Neuron (in vitro differentiated cells): ENCODE results near the gene HIVEP1.

Source experiments
- H2AFZ ChIP-seq: one replicate; pipeline ENCODE4 v1.6.1; 2013; ENCODE audit warnings: low read depth, mild to moderate bottlenecking, inconsistent platforms, low read length, moderate library complexity
- H3K27me3 ChIP-seq: one replicate; pipeline ENCODE4 v1.6.1; 2013; ENCODE audit warnings: low read length; ENCODE audit not compliant: insufficient read depth
- H3K36me3 ChIP-seq: one replicate; pipeline ENCODE4 v1.6.1; 2013; ENCODE audit warnings: low read length; ENCODE audit not compliant: insufficient read depth
- H3K4me1 ChIP-seq: one replicate; pipeline ENCODE4 v1.6.1; 2013; ENCODE audit warnings: low read length; ENCODE audit not compliant: insufficient read depth
- H3K4me3 ChIP-seq: 2 replicates; pipeline ENCODE4 v1.5.1; 2013; ENCODE audit warnings: mild to moderate bottlenecking, low read length, moderate library complexity
- H3K9me3 ChIP-seq: one replicate; pipeline ENCODE4 v1.6.1; 2013; ENCODE audit warnings: low read length

Gene HIVEP1

DNA sequence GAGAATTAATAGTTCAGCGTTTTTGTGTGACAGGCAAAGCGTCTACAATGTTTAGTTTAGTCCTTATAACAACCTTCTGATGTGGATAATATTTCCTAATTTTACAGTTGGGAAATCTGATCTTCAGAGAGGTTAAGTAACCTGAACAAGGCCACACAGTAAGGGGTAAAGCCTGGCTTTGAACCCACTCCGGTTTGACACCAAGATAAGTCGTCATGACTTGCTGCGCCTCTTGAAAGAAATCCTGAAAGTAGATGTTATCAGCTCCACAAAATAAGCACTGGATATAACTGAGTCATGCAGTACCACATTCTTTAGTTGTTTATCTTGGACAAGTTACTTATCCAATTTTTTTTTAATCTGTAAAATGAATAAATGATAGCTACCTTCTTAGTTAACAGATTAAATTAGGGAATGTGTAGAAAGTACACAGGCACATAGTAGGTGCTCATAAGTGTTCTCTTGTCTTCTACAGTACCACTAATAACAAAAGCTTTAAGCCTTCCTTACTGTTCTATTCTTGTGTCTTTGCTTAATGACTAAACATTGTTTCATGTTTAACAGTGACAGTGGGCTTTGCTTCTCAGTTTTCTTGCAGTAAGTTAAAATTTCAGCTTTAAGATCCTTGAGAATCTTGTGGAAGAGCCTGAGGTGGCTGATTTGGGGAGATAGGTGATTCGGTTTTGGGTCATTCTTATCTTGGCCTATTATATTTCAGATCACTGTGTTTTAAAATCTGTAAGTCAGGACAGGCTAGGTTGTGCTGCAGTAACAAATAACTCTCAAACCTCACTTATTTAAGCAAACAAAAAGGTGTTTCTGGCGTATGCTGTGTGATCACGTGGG is 2.1 kb downstream of the HIVEP1 start:
- Histone ChIP-seq H3K4me3 (peak overlapping the region; percentile 69), H2AFZ (no peak overlapping the region), H3K4me1 (peaks cover 16% of the 10 kb centered on the region), H3K9me3 (peaks cover 3% of the 10 kb centered on the region), H3K36me3 (peaks cover 17% of the 10 kb centered on the region), H3K27me3 (no peaks in the 10 kb centered on the region)

DNA sequence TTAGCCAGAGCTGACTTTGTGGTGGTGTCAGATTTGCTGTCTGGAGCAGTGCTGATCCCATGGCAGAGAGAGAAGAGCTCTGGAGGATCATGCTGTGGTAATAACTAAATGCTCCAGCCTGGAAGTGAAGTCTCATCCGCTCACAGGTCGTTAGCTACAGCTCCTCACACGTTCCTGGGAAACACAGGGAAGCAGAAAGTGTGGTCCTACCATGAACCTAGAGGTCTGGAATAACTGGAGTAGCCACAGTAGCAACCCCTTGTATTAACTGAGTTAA is 2.7 kb downstream of the HIVEP1 start:
- no peaks in the 10 kb centered on the region for H3K27me3 ChIP-seq
- H3K4me3 ChIP-seq, result no peak overlapping the region
- peaks cover 3% of the 10 kb centered on the region for H3K9me3 ChIP-seq
- no peak overlapping the region for H2AFZ ChIP-seq
- peaks cover 11% of the 10 kb centered on the region for H3K4me1 ChIP-seq
- H3K36me3 ChIP-seq, result peaks cover 23% of the 10 kb centered on the region

DNA sequence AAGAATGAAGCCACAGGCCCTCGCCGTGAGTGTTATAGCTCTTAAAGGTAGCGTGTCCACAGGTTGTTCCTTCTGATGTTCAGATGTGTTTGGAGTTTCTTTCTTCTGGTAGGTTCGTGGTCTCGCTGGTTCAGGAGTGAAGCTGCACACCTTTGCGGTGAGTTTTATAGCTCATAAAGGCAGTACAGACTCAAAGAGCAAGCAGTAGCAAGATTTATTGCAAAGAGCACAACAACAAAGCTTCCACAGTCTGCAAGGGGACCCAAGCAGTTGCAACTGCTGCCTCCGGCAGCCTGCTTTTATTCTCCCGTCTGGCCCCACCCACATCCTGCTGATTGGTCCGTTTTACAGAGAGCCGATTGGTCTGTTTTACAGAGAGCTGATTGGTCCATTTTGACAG is 5.2 kb downstream of the HIVEP1 start:
- H3K36me3 ChIP-seq, result peaks cover 32% of the 10 kb centered on the region
- no peaks in the 10 kb centered on the region for H3K27me3 ChIP-seq
- peaks cover 6% of the 10 kb centered on the region for H3K9me3 ChIP-seq
- H2AFZ ChIP-seq, result no peak overlapping the region
- no peak overlapping the region for H3K4me3 ChIP-seq
- peaks cover 5% of the 10 kb centered on the region for H3K4me1 ChIP-seq

DNA sequence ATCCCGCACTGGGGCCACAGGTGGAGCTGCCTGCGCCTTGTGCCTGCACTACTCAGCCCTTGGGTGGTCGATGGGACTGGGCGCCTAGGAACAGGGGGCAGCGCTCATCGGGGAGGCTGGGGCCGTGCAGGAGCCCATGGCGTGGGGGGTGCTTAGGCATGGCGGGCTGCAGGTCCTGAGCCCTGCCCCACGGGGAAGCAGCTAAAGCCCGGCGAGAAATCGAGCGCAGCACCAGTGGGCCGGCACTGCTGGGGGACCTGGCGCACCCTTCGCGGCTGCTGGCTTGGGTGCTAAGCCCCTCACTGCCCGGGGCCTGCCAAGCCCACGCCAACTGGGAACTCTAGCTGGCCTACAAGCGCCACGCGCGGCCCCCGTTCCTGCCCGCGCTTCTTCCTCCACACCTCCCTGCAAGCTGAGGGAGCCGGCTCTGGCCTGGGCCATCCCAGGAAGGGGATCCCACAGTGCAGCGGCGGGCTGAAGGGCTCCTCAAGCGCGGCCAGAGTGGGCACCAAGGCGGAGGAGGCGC is 5.8 kb downstream of the HIVEP1 start:
- Histone ChIP-seq H3K9me3 (peaks cover 6% of the 10 kb centered on the region), H3K4me1 (peaks cover 5% of the 10 kb centered on the region), H3K27me3 (no peaks in the 10 kb centered on the region), H3K36me3 (peaks cover 32% of the 10 kb centered on the region), H3K4me3 (no peak overlapping the region), H2AFZ (no peak overlapping the region)

DNA sequence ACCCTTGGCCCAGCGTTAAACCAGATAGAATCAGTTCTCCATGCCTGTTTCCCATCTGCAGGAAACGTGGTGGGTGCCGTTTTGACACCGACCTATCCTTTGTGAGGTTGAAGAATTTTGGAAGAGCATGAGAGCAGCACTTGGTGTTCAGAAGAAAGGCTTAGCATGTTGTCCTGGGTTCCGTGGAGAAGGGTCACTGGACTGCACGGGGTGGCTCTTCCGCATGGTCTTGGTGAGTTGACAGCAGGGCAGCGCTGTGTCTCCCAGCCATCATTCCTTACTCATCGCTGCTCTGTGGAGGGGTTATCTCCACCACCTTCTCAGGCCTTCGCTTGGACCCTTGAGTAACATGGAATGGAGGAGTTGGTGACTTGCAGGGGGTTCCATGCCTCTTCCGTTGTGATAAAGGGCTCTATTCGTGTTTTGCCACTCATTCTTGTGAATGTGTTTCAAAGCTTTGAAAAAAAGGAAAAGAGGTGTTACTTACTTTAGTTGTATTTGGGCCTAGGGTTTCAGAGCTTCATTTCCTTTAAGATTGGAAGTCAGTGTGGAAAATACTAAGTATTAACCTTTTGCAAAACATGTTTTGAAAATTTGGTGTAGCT is 8.2 kb downstream of the HIVEP1 start:
- no peaks in the 10 kb centered on the region for H3K4me1 ChIP-seq
- peaks cover 32% of the 10 kb centered on the region for H3K36me3 ChIP-seq
- no peak overlapping the region for H2AFZ ChIP-seq
- no peak overlapping the region for H3K4me3 ChIP-seq
- H3K27me3 ChIP-seq, result no peaks in the 10 kb centered on the region
- peaks cover 4% of the 10 kb centered on the region for H3K9me3 ChIP-seq

DNA sequence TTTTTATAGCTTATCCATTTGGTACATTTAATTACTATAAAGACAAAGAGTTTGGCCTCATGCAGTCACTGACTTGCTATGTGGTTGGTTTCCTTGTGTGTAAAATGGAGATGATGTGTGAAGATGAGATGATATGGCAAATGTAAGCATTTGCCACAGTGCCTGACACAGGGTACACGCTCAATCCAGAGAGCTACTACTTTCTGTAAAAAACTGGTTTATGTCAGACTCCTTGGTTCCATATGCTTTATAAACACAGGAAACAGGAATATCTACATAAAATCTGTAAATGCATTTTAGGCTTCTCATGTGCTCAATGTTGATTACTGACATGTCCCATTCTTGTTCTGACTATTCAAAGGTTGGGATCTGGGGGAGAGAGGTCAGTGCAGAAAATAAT is 10.4 kb downstream of the HIVEP1 start:
- H3K9me3 ChIP-seq, result peaks cover 3% of the 10 kb centered on the region
- H3K4me3 ChIP-seq, result no peak overlapping the region
- no peak overlapping the region for H2AFZ ChIP-seq
- H3K27me3 ChIP-seq, result no peaks in the 10 kb centered on the region
- H3K36me3 ChIP-seq, result peaks cover 22% of the 10 kb centered on the region
- no peaks in the 10 kb centered on the region for H3K4me1 ChIP-seq

DNA sequence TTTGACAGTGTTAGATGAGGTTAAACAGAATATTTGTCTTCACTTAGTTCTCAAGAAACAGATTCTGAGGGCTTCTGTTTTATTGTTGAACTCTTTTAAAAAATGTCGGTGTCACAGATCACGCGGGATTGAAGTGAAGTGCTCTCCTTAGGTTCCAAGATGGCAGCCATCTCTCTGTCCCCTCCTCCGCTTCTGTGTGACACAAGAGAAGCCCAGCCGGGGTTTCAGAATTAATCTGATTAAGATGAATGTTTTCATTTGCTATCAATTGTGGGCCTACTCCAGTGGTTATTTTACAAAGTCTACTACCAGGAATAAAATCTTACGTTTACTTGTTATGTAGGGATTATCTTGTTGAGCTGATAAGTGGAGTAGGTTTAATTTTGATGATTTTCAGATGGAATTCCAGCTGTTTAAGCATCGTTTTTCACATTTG is 10.9 kb downstream of the HIVEP1 start:
- Histone ChIP-seq H3K36me3 (peaks cover 21% of the 10 kb centered on the region), H3K4me3 (no peak overlapping the region), H3K9me3 (peaks cover 3% of the 10 kb centered on the region), H3K4me1 (no peaks in the 10 kb centered on the region), H3K27me3 (no peaks in the 10 kb centered on the region), H2AFZ (no peak overlapping the region)

DNA sequence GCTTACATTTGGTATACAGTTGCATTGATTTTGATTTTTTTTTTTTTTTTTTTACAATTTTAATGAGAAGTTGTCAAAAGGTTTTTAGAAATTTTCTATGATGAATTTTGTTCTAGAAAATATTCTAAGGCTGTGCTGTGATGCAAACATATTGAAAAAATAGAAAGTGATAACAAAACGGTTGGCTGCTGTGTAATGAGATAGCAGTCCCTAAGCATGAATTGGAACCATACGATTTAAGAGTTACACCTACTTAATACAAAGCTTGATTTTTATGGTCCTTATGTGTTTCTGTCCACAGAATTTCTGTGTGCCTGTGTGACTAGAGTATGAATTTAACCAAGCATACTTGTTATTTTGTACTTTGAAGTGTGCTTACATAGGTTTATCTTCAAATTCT is 12.1 kb downstream of the HIVEP1 start:
- Histone ChIP-seq H3K27me3 (no peaks in the 10 kb centered on the region), H3K9me3 (peaks cover 3% of the 10 kb centered on the region), H3K36me3 (peaks cover 15% of the 10 kb centered on the region), H3K4me1 (no peaks in the 10 kb centered on the region), H3K4me3 (no peak overlapping the region), H2AFZ (no peak overlapping the region)

DNA sequence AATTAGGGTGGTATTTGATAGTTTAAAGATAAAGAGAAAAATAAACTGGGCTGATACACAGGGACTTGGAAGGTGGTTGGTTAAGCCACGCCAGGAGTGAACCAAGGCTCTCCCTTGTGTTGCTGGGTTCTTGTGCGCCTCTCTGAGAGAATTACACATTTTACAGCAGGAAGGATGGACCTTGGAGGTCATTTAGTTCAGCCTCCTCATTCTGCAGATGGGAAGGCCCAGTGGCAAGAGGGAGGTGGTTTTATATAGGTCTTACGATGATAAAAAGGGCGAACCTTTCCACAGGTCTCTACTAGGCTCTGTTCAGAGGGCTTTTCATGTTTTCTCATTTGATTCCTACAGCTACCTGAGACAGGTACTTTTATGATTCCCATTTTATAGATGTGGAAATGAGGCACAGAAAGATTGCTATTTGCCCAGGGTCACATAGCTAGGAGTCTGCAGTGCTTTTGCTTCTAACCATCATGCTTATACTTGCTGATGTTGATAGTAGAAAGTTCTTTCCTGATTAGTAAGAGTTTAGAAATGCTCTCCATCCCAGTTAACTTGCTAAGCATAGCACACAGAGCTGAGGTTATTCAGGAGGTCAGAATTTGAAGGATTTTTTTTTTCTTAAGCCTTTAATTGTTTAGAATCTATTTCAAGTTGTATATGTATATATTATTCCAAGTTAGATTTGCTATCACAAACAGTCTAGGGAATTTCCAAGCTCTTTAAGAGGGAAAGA is 12.8 kb downstream of the HIVEP1 start:
- Histone ChIP-seq H2AFZ (no peak overlapping the region), H3K9me3 (peaks cover 3% of the 10 kb centered on the region), H3K27me3 (no peaks in the 10 kb centered on the region), H3K4me3 (no peak overlapping the region), H3K4me1 (no peaks in the 10 kb centered on the region), H3K36me3 (peaks cover 9% of the 10 kb centered on the region)

DNA sequence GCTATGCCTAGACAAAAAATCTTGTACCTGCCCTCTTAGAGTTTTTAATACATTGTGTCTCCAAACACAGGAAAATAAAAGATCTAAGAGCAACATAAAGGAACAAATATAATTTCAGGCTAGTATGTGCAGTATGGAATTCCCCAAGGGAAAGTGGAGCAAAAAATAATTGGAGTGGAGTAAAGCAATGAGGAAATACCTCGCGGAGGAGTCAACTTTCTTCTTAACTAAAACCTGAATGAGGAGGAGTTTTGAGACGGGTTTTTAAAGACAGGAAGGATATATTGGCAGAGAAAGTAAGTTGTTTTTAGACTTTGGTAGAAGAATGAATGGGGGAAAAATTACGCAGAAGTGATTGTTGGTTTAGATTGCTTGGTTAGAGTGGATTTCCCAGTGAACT is 14.0 kb downstream of the HIVEP1 start:
- peaks cover 4% of the 10 kb centered on the region for H3K36me3 ChIP-seq
- H2AFZ ChIP-seq, result no peak overlapping the region
- no peaks in the 10 kb centered on the region for H3K4me1 ChIP-seq
- peaks cover 2% of the 10 kb centered on the region for H3K9me3 ChIP-seq
- H3K4me3 ChIP-seq, result no peak overlapping the region
- no peaks in the 10 kb centered on the region for H3K27me3 ChIP-seq

DNA sequence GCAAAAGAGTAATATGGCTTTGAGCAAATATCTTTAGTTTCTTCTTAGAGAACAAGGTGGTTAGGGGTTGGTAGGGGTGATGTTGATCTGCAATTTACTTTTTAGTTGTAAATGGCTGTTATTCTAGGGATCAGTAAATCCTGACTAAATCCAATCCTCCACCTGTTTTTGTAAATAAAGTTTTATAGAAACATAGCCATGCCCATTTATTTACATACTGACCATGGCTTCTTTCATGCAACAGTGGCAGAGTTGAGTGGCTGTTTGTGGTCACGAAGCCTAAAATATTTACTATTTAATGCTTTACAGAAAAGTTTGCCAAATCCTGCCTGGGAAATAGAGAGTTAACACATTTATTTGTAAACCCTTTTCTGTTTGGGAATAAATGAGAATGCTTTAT is 14.7 kb downstream of the HIVEP1 start:
- H3K4me1 ChIP-seq, result no peaks in the 10 kb centered on the region
- no peak overlapping the region for H2AFZ ChIP-seq
- peaks cover 8% of the 10 kb centered on the region for H3K9me3 ChIP-seq
- no peaks in the 10 kb centered on the region for H3K36me3 ChIP-seq
- no peak overlapping the region for H3K4me3 ChIP-seq
- H3K27me3 ChIP-seq, result no peaks in the 10 kb centered on the region

DNA sequence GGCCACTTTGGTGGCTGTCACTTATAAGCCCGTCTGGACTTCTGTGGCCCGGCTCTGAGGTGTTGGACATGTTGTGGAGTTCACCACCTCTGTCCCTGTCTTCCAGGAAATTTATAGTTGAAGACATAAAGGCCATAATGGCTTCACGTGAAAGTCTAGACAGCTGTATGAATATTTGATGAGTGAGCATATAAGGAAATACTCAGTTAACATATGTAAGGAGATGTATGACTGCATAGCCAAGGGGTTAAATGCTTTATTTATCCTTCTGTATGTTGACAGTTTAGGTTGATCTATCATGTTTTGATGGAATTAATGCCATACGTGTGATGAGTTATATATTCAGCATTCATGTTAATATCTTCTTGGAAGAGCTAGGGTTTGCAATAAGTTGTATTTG is 16.1 kb downstream of the HIVEP1 start:
- Histone ChIP-seq H3K9me3 (peaks cover 8% of the 10 kb centered on the region), H3K4me1 (no peaks in the 10 kb centered on the region), H3K4me3 (no peak overlapping the region), H2AFZ (no peak overlapping the region), H3K27me3 (no peaks in the 10 kb centered on the region), H3K36me3 (no peaks in the 10 kb centered on the region)
